Measurements from ENCODE around the gene PCNX4.

The PCNX4 gene

DNA sequence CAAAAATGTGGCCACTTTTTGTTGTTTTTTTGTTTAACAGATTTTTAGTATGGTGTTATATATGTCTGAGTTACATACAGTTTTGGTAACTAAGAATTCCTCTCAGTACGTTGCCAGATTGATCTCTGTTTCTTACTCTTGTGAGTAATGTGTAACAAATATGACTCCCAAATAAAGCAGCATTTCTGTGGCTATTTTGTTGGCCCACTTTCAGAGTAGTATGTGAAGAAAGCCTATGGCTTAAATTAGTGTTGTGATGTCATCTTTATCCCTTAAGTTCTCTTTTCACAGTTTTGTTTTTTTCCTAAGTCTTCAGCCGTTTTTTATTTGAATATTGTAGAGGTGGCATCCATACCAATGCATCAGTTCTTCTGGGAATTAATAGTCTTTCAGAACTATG, 10.7 kb downstream of the PCNX4 start:
- peak; percentile 90 for DNase-seq (ENCODE audit: low read depth)

DNA sequence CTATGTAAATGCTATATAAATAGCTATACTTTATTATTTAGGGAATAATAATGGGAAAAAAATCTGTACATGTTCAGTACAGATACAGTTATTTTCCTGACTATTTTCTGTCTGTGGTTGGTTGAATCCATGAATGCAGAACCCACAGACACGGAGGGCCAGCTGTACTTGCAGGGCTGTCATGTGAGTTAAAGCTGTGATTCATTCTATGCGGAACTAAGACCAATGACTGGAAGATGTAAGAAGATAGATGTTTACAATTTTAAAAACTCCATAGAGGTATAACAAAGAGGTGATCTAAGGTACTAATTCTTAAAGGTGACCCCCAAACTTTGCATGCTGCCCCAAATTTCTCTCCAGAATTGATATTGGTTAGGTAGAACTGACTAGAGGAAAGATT, 14.6 kb downstream of the PCNX4 start:
- DNase-seq (ENCODE audit: low read depth), result peak; percentile 45

DNA sequence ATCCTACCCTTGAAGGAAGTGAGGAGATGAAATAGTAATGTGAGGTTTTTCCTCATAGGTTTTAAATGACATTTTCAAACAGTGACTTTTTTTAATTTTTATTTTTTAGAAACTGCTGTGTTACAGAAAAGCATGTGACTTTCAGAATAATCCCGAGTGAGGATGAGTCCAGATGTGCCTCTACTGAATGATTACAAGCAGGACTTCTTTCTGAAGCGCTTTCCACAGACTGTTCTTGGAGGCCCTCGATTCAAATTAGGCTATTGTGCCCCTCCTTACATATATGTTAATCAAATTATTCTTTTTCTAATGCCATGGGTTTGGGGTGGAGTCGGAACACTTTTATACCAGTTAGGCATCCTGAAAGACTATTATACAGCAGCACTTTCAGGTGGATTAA, 15.8 kb downstream of the PCNX4 start:
- DNase-seq (ENCODE audit: low read depth), result no peak

DNA sequence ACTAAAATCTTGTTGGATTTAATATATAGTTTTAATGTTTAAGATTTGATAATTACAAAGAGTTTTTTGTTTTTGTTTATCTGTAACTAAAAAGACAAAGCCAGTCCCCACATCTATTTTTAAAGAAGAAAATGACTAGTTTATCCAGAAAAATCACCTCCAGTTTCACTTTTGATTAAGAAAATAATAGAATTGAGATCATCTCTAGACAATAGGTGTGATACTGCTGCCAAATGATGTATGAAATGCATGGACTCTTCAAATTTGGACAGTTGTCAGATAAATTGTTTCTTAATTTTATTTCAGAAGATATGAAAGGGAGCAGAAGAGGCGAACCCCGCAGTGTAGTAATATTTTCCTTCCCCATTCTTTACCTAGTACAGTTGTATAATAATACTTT, 20.0 kb downstream of the PCNX4 start:
- no peak for DNase-seq (ENCODE audit: low read depth)

DNA sequence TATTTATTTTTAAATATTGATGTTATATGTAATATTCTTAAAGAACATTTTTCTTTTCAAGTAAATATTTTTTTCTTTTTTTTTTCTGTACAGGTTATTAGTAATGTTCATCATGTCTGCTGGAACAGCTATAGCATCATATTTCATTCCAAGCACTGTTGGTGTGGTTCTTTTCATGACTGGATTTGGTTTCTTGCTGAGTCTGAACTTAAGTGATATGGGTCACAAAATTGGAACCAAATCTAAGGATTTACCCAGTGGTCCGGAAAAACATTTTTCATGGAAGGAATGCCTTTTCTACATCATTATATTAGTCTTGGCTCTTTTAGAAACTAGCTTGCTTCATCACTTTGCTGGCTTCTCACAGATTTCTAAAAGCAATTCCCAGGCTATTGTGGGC, 23.2 kb downstream of the PCNX4 start:
- peak; percentile 64 for DNase-seq (ENCODE audit: low read depth)

DNA sequence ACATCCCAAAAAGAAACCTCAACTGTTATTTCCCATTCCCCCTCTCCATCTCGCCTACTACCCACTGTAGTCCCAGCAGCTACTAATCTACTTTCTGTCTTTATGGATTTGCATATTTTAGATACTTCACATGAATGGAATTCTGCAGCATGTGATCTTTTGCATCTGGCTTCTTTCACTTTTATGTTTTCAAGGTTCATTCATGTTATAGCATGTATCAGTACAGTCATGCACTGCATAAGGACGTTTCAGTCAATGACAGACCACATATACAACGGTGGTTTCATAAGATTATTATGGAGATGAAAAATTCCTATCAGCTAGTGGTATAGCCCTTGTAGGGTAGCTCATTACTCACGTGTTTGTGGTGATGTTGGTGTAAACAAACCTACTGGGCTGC, 24.5 kb downstream of the PCNX4 start:
- DNase-seq (ENCODE audit: low read depth), result no peak

- DNase-seq (ENCODE audit: low read depth), result no peak
These were observed 34.2 kb downstream of the PCNX4 start for GRCh38 chr14:60125918-60126317.

DNA sequence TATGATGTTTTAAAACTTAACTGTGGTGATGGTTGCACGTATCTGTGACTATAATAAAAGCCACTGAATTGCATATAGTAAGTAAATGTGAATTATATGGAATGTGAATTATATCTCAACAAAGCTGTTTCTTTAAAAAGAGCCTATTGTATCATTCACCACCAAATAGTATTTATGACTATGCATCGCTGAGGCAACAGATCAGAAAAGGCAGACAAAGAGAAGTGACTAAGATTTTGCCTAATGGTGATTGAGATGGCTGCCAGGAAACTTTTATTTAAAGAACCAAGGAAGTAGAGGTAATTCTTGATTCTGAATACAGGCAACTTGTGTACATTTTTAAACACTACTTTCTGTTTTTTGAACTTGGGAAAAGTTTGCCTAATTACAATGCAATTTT, 41.8 kb downstream of the PCNX4 start:
- DNase-seq (ENCODE audit: low read depth), result no peak

DNA sequence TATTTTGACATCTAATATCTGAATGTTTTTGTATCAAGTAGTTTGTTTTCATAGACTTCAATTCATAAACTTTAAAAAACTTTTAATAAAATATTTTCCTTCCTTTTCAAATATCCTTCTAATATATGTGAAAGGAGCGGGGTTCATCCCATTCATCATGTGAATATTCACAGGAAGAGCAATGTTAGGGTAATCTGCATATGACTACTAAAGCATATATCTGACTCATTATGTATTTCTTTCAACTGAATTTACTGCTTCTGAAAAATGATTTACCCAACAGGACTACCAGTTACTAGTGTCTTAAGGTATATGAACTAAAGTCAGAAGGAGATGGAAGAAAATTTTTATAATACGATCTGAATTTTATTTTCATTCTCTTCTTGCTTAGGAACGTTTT, 43.0 kb downstream of the PCNX4 start:
- DNase-seq (ENCODE audit: low read depth), result no peak

GRCh38 chr14:60151715-60152114, 60.0 kb downstream of the PCNX4 start:
- peak; percentile 94 for DNase-seq (ENCODE audit: low read depth)

GRCh38 chr14:60153991-60154390, 62.3 kb downstream of the PCNX4 start:
- DNase-seq (ENCODE audit: low read depth), result no peak

DNA sequence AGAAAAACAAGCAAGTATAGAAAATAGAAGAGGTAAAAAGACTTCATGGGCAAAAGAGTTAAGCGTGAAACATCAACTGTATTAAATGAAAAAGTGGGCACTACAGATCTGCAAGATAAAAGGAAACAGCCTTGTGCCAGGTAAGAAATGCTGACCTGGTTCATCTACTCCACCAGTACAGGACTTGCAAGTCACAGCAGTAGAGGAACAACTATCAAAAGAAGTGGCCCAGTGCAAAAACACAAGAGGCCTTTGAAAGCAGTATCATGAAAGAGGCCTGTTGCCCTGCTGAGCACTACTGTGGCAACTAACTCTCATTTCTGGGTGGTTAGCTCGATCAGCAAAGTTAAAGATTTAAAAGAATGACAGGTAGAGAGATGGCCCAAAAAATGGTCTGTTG, 62.9 kb downstream of the PCNX4 start:
- no peak for DNase-seq (ENCODE audit: low read depth)

GRCh38 chr14:60160422-60160821, 68.7 kb downstream of the PCNX4 start:
- DNase-seq (ENCODE audit: low read depth), result no peak

GRCh38 chr14:60161196-60162107, 69.7 kb downstream of the PCNX4 start:
- DNase-seq (ENCODE audit: low read depth), result peak; percentile 82

- no peak for DNase-seq (ENCODE audit: low read depth)
These were observed 72.0 kb downstream of the PCNX4 start for GRCh38 chr14:60163693-60164092.

- no peak for DNase-seq (ENCODE audit: low read depth)
These were observed 72.6 kb downstream of the PCNX4 start for GRCh38 chr14:60164404-60164711.

DNA sequence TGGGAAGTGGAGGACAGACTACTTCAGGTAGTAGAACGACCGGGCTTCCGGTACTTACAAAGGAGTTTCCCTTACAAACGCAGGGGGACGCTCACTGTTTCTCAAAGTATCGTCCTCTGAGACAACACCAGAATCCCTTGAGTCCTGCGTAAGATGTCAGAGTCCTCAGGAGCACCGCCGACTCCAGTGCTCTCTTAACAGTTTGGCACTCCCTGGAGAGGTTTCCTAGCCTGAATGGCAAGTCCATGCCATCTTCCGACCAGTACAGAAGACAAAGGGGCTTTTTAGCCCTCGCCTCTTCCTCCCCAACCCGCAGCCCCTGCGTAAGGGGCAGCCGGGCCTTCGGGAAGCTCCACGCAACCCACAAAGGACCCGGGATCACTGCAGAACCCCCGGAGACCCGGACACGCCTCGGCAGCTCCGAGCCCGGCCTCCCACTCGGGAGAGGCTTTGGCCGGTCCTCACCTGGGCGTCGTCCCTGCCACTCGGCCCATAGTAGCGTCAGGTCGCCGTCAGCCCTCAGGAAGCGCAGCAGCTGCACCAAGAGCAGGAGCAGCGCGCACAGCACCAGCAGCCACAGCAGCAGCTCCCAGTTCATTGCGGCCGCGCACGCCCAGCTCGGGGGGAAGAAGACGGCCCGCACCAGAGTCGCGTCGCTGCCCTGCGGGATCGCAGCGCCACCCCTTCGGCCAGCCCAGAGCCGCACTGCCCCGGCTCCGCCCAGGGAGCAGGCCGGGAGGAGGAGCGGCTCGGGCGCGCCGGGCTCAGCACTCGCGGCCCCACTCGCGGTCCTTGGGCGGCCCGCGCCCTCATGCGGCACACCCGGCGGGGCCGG, 73.2 kb downstream of the PCNX4 start, which contains the start of gene DHRS7:
TSS of gene DHRS7 (minus strand) at position 687 of the 835 bp plus-strand sequence. CDS start at position 598, 89 bp downstream.
- peak; percentile 83 for DNase-seq (ENCODE audit: low read depth)

GRCh38 chr14:60165547-60165876, 73.8 kb downstream of the PCNX4 start:
- no peak for DNase-seq (ENCODE audit: low read depth)

- peak; percentile 44 for DNase-seq (ENCODE audit: low read depth)
These were observed 74.4 kb downstream of the PCNX4 start for GRCh38 chr14:60166142-60166541.

DNA sequence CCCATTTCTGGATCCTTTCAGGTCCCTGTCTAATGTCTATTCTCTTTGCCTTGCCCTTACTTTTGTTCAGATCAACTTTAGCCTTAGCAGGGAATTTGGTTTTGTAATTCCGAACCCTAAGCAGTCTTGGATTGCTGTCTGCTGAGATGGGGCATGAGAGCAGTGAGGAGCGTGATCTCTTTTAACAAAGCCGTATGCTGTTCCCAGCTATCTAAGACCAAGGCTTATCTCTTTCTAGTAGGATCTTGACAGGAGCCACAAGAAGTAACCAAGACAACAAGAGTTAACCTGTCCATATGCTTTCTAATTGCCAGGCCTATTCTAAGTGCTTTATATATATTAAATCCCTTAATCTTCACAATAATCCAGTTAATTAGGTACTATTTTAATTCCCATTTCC, 78.0 kb downstream of the PCNX4 start:
- DNase-seq (ENCODE audit: low read depth), result no peak

- no peak for DNase-seq (ENCODE audit: low read depth)
These were observed 79.2 kb downstream of the PCNX4 start for GRCh38 chr14:60170948-60171347.

- DNase-seq (ENCODE audit: low read depth), result no peak
These were observed 80.0 kb downstream of the PCNX4 start for GRCh38 chr14:60171690-60172089.
